Measurements from ENCODE around the gene CFAP91.
A peak's percentile ranks its signal among the peaks of the same experiment; 100 is the strongest.

The CFAP91 gene

GRCh38 chr3:119702530-119703527 is at the start of gene CFAP91:
TSS of gene CFAP91 (plus strand) at chr3:119703022. CDS start at chr3:119703099, 77 bp downstream.
- DNase-seq: peak; percentile 94 to 98 (median 96)

- DNase-seq: no peak
Measured at GRCh38 chr3:119653876-119654275, 48.9 kb upstream of the CFAP91 start.

GRCh38 chr3:119657887-119658702 is 44.7 kb upstream of the CFAP91 start:
- no peak for DNase-seq

GRCh38 chr3:119658994-119659393 is 43.8 kb upstream of the CFAP91 start:
- no peak for DNase-seq

GRCh38 chr3:119659606-119660291 is 43.1 kb upstream of the CFAP91 start:
- DNase-seq: no peak

DNA sequence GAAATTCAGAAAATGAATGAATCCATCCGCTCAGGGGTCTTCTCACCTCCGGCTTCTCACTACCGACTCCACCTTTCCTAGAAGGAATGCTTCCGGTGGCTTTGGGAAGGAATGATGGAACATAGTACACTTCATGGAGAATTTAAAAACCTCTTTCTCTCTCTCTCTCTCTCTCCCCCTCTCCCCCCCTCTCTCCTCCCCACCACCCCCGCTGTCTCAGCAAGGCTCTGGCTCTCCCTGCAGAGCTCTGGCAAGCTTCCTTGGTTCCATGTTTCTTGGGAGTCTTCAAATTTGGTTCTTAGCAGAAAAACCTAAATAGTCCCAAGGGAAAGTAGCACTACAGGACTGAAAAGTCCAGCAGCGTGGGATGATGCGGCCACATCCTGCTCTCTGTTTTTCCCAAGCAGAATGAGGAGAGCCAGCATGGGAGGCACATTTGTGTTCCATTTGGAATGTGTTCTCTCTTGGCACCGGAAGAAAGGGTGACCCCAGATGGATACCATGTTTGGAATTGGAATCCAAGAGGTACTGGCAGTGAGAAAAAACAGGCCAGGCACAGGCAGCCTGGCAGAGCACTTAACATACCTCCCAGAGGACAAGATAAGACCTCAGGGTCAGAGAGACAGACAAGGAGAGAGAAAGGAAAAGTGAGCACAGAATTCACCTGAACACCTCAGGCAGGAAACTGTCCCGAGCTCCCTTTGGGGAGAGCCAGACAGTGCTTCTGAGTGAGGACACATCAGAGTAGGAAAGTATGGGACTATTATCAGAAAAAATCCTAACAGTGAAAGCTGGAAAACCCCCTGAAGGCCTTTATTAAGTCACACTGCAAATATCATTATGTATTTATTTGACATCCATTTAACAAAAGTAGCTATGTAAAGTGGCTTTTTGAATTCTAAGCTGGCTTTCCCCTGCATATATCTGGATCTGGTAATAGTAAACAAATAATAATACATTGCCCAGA is 42.1 kb upstream of the CFAP91 start, which contains the start of gene POPDC2:
Gene POPDC2, minus strand, starts transcription at position 116 of the 967 bp plus-strand sequence. CDS start 166 bp downstream, outside the sequence.
- DNase-seq: peak in 1 of 3 experiments; percentile 30

DNA sequence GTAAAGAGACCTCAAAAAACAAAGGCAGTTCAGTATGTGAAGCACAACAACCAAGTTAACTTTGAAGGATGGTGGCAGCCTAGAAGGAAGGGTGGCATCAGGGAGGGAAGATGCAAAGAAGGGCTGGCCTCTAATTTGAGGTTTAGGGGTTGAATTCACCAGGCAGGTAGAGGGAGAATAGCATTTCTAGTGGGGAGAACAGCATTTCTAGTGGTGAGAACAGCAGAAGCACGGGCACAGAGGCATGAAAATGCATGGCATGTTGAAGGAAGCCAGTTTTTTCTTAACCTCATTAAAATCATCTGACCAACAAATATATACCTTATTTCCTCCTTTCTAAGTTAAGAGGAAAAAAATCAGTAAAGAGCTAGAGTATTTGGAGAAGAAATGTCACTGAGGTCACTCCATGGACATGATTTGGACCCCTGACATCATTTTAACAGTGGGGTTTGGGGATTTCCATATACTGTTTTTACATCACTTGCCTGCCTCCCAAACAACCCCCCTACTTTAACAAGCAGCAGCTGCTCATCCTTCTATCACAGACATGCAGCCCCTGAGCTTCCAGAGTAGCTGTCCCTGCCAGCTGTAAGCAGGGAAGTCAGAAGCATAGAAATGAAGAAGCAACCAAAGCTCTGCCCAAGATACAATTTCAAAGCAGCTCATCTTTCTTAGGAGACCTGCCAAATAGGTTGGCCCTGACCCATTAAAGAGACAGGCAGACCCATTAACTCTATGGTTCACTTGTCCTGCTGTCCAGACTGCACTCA is 40.0 kb upstream of the CFAP91 start:
- DNase-seq: no peak

DNA sequence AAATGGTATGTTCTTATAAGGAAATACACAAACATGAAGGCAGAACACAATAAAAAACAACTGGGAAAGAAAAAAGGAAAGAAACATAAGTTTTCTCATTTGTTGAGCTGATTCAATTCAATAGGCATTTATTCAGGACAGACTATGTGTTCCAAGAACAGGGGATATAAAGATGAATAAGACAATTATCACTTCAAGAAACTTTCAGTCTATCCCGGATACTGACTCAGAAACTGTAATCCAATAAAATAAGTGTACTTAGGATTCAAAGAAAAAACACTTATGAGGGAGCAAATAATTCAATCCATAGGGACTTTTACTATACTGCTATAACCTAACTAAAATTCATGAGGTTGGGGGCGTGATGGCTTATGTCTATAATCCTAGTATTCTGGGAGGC is 38.9 kb upstream of the CFAP91 start:
- DNase-seq: no peak

- no peak for DNase-seq
Measured at GRCh38 chr3:119664370-119664769, 38.5 kb upstream of the CFAP91 start.

- no peak for DNase-seq
Measured at GRCh38 chr3:119664850-119665379, 37.9 kb upstream of the CFAP91 start.

DNA sequence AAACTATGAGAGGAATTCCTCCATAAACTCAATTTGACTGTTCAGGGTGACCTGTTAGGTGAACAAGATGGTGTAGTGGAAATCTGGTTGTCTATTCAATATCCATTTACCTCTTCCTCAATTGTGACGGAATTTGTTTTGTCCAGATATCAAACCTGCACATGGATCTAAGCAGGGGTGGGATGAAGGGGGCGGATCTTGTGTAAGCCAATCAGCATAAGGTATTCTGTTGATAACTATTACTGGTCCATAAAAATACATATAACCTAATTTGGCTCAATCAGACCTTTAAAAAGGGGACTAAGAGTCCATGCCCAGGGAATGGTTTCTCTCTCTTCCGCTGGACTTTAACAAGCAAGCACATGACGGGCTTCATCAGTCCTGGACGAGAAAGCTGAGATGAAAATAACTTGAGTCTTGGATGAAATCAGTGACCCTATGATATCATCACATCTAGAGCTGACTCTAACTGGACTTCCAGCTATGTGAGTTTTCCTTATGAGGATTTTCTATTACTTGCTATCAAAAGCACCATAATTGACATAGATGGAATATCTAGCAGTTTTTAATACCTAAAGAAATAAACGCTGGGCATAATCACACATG is 36.8 kb upstream of the CFAP91 start:
- no peak for DNase-seq

- no peak for DNase-seq
Measured at GRCh38 chr3:119669906-119670570, 32.8 kb upstream of the CFAP91 start.

GRCh38 chr3:119672776-119673175 is 30.0 kb upstream of the CFAP91 start:
- DNase-seq: no peak

DNA sequence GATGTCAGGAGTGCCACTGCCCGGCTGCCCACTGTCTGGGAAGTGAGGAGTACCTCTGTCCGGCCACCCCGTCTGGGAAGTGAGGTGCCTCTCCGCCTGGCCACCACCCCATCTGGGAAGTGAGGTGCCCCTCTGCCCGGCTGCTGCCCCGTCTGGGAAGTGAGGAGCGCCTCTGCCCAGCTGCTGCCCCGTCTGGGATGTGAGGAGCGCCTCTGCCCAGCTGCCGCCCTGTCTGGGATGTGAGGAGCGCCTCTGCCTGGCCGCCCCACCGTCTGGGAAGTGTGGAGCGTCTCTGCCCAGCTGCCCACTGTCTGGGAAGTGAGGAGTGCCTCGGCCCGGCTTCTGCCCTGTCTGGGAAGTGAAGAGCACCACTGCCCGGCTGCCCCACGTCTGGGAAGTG is 28.9 kb upstream of the CFAP91 start:
- DNase-seq: no peak

DNA sequence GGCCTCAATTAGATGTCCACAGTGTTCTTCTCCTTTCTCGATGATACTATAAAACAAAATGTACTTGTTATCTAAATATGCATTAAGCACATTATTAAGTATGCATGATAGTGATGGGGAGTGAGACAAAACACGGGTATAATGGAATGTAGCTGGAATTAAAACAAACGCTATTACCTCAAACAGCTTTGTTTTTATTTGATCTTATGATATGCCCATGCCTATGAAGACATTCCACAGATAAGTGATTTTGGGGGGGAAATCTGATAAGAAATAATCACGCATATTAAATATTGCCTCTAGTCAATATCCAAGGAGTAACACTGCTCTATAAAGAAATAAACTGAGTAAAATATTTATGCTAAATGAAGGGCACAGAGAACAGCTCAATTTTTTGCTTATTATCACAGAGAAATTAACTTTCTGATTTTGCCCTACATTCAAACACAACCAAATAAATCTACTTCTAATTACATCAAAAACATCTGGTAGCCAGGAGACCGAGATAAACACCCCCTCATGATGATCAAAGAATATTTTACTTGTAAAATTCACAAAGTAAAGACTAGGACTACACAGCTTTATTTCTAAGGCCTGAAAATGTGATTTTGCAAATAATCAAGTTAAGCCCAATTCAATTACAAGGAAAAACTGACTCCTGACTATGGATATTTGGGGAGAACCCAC is 27.5 kb upstream of the CFAP91 start:
- DNase-seq: no peak

DNA sequence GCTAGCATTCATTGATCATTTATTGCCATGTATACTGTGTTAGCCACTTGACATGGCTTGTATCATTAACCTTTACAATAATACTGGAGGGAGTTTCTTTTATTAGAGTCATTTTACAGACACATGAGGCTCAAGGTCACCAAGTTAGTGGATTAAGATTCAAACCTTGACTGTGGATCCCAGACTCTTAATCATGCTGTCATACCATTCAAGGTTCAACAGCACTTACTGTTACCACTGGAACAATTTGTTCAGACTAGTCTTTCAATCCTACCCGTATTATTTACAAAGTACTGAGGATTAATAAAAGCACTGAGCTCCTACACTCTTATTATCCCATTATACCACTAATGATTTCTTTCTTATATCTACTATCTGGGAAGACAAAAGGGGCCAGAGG is 26.8 kb upstream of the CFAP91 start:
- DNase-seq: no peak

DNA sequence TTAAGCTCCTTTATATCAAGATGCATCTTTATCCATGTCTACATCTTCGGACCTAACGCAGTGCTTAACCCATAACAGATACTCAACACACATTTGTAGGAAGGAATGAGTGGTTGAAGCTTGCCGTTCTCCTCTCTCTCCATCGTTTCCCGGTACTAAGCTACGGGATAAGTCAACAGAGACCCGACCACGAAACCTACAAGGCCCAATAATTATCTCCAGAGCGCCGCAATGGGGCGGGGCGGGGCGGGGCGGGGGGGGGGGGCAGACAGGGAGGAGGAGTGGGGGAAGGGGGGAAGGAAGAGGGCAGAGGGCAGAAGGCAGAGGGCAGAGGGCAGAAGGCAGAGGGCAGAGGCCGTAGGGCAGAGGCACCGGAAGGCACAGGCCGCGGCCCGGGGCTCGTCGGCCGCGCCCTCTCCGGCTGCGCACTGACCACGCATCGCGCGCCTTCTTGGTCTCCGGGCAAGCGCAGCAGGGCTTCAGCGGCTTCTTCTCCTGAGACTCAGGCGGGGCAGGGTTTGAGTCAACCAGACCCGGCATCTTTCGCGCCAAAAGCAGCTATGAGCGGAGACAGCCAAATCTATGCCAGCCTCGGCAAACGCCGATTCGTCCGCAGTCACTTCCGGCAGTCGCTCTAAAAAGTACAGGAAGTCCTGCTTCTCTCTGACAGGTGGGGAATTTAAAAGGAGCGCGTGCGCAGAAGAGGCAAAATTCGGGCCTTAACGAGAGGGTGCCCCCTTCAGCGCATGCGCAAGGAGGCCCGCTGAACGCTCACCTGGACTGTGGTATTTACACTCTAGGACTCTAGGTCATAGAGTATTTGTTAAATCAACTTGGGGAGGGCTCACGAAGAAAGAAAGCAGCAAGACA is 25.8 kb upstream of the CFAP91 start, which contains the start of gene COX17:
Gene COX17, minus strand, starts transcription at position 636 of the 870 bp plus-strand sequence. Its CDS starts 96 bp downstream, at position 540.
- peak; percentile 96 to 100 (median 97) for DNase-seq

GRCh38 chr3:119677641-119677934 is 25.2 kb upstream of the CFAP91 start:
- no peak for DNase-seq

Data from NCI-H1417 (cell line).